ENCODE data around the gene NACC1.

Gene NACC1

GRCh38 chr19:13082192-13083007, 35.7 kb upstream of the NACC1 start:
- H3K27ac ChIP-seq: peak overlapping the region; percentile 37 to 78
- DNase-seq (ENCODE audit: low spot score): no peak

GRCh38 chr19:13083008-13083404, 35.1 kb upstream of the NACC1 start:
- no peak for DNase-seq (ENCODE audit: low spot score)
- TF ChIP-seq CTCF (IDR thresholded peaks at IDR 0.05): no peak
- H3K27ac ChIP-seq: peak overlapping the region; percentile 37 to 78
- no peak overlapping the region for H3K4me3 ChIP-seq

More at GRCh38 chr19:13082192-13083007, 35.7 kb upstream of the NACC1 start:
- no peak overlapping the region for H3K4me3 ChIP-seq
- TF ChIP-seq CTCF (IDR thresholded peaks at IDR 0.05): no peak

GRCh38 chr19:13083627-13084026, 34.4 kb upstream of the NACC1 start:
- DNase-seq (ENCODE audit: low spot score): no peak
- H3K27ac ChIP-seq: peak overlapping the region; percentile 19 to 78
- TF ChIP-seq CTCF (IDR thresholded peaks at IDR 0.05): no peak
- no peak overlapping the region for H3K4me3 ChIP-seq

GRCh38 chr19:13085666-13086065, 32.4 kb upstream of the NACC1 start:
- TF ChIP-seq CTCF (IDR thresholded peaks at IDR 0.05): no peak
- peak overlapping the region in 1 of 2 donors; percentile 77 for H3K27ac ChIP-seq
- DNase-seq (ENCODE audit: low spot score): no peak
- no peak overlapping the region for H3K4me3 ChIP-seq

GRCh38 chr19:13086341-13086740, 31.7 kb upstream of the NACC1 start:
- Histone ChIP-seq H3K4me3 (no peak overlapping the region), H3K27ac (peak overlapping the region in 1 of 2 donors; percentile 77)
- no peak for DNase-seq (ENCODE audit: low spot score)
- no peak for TF ChIP-seq CTCF (IDR thresholded peaks at IDR 0.05)

GRCh38 chr19:13087295-13087694, 30.8 kb upstream of the NACC1 start:
- no peak for TF ChIP-seq CTCF (IDR thresholded peaks at IDR 0.05)
- peak overlapping the region; percentile 32 to 77 for H3K27ac ChIP-seq

More at GRCh38 chr19:13087295-13087694, 30.8 kb upstream of the NACC1 start:
- H3K4me3 ChIP-seq: no peak overlapping the region
- no peak for DNase-seq (ENCODE audit: low spot score)
